Measurements from ENCODE around the gene PBX3.

The PBX3 gene

DNA sequence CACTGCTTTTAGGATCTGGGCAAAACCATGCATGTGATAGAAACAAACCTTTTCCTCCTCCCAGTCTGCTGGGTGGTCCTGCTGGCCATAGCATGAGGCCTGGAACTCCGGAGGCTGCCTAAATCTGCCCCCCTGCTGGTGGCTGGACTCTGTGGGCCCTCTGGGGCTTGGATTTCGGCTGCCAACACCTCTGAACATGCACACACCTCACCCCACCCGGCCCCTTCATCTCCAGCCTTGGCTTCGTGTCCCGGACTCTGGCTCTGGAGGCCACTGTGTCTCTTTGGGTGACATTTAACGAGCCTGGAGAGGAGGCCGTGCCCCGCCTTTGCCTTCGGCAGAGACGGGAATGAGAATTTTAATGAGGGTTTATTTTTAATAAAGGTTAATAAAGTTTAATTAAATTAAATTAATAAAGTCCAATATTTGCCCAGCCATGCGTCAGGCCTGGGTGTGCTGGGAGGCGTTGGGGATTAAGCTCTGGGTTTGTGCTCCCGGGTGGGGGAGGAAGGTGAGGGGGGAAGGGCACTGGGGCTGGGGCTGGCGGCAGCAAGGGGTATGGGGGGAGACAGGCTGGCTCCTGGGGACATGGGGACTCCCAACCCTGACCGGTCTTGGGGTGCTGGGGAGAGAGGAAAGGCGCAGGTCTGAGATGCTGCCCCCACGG lies 251.8 kb downstream of the PBX3 start:
- no peak for DNase-seq (ENCODE audit: low read depth)

DNA sequence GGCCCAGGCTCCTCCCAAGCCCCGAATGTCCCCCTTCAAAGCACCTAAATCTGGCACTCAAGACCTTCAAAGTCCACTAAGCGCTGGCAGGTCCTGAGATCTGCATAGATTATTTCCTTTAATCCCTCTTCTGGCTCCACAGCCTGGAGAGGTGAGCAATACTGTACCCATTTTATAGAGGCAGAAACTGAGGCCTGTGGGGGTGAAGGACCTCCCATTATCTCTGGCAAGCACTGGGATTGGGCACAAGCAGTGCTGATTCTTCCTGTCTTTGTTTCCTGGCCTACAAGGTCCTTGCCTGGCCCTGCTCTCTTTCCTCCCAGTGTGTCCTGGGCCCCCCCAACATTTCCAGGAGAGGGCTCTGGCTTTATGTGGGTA lies 252.3 kb downstream of the PBX3 start:
- DNase-seq (ENCODE audit: low read depth), result no peak

DNA sequence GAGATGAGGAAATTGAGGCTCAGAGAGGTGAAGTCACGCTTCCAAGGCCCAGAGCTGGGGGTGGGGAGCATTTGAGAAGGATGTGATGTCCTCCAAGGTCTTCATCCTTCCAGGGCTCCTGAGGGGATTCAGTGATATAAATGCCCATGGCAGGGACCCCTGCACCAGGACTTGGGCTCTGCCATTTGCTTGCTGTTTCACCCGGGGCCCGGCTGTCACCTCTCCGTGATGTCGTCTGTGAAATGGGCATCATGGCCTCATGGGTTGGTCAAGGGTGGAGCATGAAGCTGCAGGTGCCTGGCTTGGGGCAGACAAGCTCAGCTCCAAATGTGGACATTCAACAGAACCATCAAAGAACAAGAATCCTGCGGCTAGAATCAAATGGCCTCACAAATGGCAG lies 253.1 kb downstream of the PBX3 start:
- no peak for DNase-seq (ENCODE audit: low read depth)

DNA sequence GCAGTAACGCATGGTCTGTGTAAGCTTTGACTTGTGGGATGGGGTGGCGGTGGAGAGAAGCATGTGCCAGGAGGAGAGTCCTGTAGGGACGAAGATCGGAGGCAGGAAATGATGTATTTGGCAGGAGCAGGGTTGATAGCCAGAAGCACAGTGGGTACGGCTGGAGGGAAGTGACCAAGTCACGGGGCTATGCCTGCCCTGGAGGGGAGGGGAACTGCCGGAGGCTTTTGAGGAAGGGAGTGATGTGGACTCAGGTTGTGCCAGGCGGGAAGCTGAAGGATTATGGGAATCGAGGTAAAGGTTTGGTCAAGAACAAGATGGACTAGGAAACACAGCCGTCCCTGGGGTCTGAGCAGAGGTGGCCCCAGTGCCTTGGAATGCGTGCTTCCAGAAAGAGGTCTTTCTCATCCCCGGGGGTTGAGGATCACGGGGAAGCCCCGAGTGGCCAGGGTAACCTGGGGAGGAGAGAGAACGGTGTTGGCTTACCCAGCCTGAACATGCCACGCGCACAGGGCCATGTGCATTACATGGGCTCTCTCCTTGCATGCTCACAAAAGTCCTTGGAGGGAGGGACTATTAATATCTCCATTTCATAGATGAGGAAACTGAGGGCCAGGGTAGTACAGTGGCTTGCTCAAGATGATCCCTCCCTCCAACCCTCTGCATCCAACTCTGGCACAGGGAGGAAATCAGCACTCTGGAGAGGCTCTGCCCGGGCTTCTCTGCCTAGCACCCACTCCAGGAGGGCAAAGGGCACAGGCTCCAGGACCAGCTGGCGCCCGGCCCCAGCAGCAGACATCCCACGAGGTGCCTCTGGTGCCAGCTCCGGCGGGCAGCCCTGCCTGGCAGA lies 253.8 kb downstream of the PBX3 start:
- no peak for DNase-seq (ENCODE audit: low read depth)

DNA sequence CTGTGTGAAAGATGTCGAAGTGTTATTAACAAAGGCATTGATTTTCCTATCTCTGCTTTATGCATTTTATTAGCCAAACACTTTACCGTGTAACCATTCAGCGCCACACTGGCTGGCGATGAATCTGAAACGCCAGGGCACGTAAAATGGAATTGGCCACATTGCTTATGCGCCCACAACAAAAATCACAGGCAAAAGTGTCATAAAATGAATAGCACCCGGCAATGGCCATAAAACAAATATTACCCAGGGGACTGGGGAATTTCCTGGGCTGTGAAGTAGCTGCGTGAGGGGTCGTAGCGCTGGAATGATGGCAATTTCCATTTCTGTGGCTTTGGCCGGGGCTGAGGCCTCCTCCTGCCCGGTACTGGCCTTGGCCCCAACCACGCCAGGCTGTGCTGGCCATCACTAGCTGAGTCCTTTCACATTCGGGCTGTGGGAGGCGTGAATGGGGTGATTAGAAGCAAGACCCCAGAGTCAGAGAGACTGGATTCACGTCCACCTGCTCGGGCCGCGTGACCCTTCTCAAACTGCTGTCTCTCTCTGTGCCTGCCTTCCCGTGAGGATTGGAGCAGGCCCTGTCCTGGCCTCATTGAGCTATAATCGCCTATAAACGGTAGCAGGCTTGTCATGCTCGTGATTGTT lies 254.5 kb downstream of the PBX3 start:
- DNase-seq (ENCODE audit: low read depth), result no peak

DNA sequence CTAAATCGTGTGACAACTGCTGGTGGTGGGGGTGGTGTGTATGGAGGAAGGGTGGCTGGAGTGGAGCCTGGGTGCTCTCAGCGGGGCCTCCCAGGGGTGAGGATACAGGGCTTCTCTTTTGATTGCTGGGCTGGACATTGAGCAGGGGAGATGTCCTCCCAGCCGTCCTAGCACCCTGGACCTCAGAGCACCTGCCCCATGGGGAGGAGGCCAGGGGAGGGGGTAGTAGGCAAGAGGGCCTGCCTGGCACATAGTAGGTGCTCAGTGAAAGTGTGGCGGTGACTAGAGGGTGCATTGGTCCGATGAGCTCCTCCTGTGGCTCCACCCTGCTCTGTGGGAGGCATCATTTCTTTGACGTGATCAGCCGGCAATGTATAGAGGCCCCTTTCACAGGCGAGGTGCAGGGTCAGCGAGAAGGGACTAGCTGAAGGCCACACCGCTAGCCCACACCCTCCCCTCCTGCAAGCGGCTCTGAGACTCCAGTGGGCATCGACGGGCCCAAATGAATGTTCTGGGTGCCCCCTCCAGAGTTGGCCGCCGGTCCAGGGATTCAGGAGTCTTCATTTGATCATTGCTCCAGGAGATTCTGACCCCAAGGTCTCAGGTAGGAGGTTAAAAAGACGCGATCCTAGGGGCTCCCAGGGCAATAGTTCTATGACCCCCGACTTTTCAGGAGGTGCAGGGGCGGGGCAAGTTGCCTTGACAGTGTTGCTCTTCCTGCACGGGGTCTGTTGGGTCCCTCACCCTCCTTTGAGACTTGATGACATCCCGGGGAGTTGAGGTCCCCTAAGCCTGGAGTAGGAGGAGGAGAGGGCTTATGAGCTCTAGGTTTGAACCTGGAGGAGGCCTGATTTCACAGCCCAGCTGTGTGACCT lies 255.5 kb downstream of the PBX3 start:
- DNase-seq (ENCODE audit: low read depth), result no peak

DNA sequence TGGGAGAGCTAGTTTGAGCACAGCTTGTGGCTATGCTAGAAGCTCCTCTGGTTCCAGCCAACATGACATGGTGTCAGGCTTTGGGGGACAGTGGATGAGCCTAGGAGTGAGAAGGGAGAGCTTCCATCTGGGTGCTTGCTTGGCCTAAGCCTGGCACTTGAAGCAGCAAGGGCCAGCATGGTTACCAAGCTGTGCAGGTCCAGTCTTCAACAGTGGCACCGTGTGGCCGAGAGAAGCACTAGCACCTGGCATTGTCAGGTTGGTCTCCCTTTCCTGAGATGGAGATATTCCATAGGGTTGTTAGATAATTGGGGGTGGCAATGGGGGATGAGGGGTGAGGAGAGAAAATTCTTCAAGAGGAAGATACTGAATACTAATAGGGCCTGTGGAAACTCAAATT lies 261.9 kb downstream of the PBX3 start:
- DNase-seq (ENCODE audit: low read depth), result peak; percentile 9

DNA sequence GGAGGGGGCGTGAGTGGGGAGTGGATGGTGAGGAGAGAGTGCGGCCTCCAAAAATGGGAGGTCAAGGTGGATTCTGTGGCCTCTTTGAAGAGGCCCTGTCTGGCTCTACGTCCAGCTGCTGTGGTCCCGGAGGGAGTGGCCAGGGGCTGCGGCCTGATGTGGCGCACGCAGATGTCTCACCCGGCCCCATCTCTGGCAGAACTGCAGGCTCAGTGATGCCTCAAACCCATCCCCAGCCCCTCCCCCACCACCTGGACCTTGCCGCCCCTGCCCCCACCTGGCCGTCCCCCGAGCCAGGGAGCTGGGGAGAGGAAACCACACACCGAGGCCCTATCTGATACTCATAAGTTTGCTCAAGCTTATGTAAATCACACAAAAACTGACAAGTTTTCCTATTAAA lies 267.6 kb downstream of the PBX3 start:
- DNase-seq (ENCODE audit: low read depth), result no peak

DNA sequence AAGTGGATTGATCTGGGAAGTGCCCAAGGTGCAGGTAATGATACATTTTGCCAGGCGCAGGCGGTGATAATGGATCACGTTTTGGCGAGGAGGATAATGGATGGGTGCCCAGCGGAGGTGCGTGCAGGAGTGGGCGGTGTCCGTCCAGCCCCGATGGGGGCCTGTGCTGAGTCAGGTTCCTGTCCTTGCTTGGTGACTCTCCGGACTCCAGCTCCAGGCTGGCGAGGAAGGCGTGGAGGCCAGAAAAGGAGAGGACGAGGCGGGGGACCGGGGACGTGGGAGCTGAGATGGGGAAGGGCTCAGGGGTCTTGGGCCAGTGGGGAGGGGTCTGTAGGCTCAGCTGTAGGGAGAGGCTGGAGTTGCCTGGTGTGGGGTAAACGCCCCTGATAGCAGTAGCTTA lies 268.3 kb downstream of the PBX3 start:
- no peak for DNase-seq (ENCODE audit: low read depth)

DNA sequence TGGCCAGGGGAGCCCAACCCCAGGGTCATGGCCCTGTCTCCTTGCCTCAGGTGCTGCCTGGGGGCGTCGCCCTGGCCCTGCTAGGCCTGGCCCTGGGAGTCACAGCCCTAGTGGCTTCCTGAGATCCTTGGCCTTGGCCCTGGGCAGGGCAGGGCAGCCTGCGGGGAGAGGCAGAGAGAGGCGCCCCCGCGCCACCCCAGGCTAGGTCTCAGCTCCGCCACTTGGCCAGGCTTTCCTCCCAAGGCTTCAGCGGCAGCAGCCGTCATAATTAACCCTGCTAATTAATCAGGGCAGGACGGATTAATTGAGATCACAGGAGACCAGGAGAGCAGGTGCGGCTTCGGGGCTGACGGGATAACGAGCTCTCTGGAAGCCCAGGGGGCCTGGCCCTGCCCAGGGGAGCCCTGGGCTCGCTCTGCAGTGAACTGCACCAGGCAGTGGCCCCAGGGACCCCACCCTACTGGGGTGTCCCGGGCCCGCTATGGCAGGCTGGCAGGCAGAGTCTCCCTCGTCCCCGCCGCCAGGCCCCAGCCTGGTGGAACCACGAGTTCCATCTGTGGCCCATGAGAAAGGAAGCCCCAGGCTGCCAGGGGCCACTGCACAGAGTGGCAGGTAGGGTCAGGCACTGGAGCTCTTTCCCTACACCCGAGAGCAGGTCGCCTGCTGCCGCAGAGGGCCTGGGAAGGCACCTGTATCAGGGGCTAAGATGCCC lies 269.6 kb downstream of the PBX3 start:
- DNase-seq (ENCODE audit: low read depth), result no peak
